H1 (cell line): Measurements from ENCODE around the gene GFOD1. TPM values are rescaled to one million over a fixed set of nuclear protein-coding genes. Genes with fewer than 3 reads are reported as not detected.

ENCODE experiments used
- CTCF ChIA-PET: fragments of 300-600 bp; sonication (Branson Sonifier 250); formaldehyde crosslinking; loops from one replicate; lab custom pipeline; 2021; ENCODE audit not compliant: partially characterized antibody; lab: Charles Lee
- POLR2A ChIA-PET: fragments of 300-600 bp; sonication (Branson Sonifier 250); formaldehyde crosslinking; loops from one replicate; lab custom pipeline; 2021; ENCODE audit warnings: inconsistent platforms; ENCODE audit not compliant: partially characterized antibody; lab: Charles Lee
- DNase-seq, 2 experiments: peaks; one replicate each; pipeline versions ENCODE4 v3.0.0 to v3.0.0-alpha.2; 2010 to 2022; ENCODE audit warnings: low spot score in 2 of 2, low read depth in 1 of 2, mixed read lengths in 1 of 2
- FAIRE-seq: peaks from 2 replicates; lab custom pipeline; 2011; peaks lifted over from hg19 to GRCh38; lab: Jason Lieb, UNC
- H2AFZ ChIP-seq: 2 replicates; pipeline ENCODE4 v1.8.1; 2012; ENCODE audit warnings: low read length, inconsistent platforms
- H2AK5ac ChIP-seq: 2 replicates; pipeline ENCODE4 v1.6.1; 2013; ENCODE audit warnings: low read depth, low read length
- H2BK120ac ChIP-seq: replicated peaks from 2 replicates; pipeline ENCODE3; 2013; ENCODE audit warnings: low read depth, low read length, inconsistent platforms
- H2BK12ac ChIP-seq: 2 replicates; pipeline ENCODE4 v1.6.1; 2013; ENCODE audit warnings: low read depth, low read length
- H2BK15ac ChIP-seq: 2 replicates; pipeline ENCODE4 v1.6.1; 2013; ENCODE audit warnings: low read length
- H2BK20ac ChIP-seq: 2 replicates; pipeline ENCODE4 v1.6.1; 2013; ENCODE audit warnings: low read length
- H2BK5ac ChIP-seq: 2 replicates; pipeline ENCODE4 v1.6.1; 2013; ENCODE audit warnings: low read depth, low read length
- H3K14ac ChIP-seq: 2 replicates; pipeline ENCODE4 v1.6.1; 2013; ENCODE audit warnings: inconsistent platforms; ENCODE audit not compliant: insufficient read length
- H3K18ac ChIP-seq: 2 replicates; pipeline ENCODE4 v1.6.1; 2013; ENCODE audit warnings: low read length; ENCODE audit errors: extremely low read depth
- H3K23ac ChIP-seq: 2 replicates; pipeline ENCODE4 v1.6.1; 2013; ENCODE audit warnings: inconsistent platforms; ENCODE audit not compliant: insufficient read length
- H3K23me2 ChIP-seq: 2 replicates; pipeline ENCODE4 v1.6.1; 2013; ENCODE audit warnings: low read depth, low read length
- H3K27ac ChIP-seq: 2 replicates; pipeline ENCODE4 v1.6.1; 2011; ENCODE audit warnings: low read depth, low read length, inconsistent platforms
- H3K27me3 ChIP-seq, 4 experiments: replicated peaks in 1 of 4; 1 replicate in 1 of 4; 2 replicates in 3 of 4; pipeline versions ENCODE4 v1.6.1 to v1.8.1; 2011 to 2013; ENCODE audit warnings: low read length in 3 of 4, mild to moderate bottlenecking in 3 of 4, inconsistent platforms in 2 of 4, mixed read lengths in 2 of 4, moderate library complexity in 1 of 4; ENCODE audit not compliant: control insufficient read depth in 3 of 4, insufficient read depth in 3 of 4; ENCODE audit errors: extremely low read depth in 1 of 4
- H3K36me3 ChIP-seq, 4 experiments: 2 replicates each; pipeline versions ENCODE4 v1.6.1 to v1.8.1; 2011 to 2013; ENCODE audit warnings: mild to moderate bottlenecking in 4 of 4, low read length in 3 of 4, moderate library complexity in 2 of 4, control low read depth in 1 of 4, inconsistent platforms in 1 of 4; ENCODE audit not compliant: insufficient read depth in 4 of 4, control insufficient read depth in 2 of 4
- H3K4ac ChIP-seq: replicated peaks from 2 replicates; pipeline ENCODE3; 2013; ENCODE audit warnings: low read length, low read depth, mixed read lengths, inconsistent platforms; ENCODE audit not compliant: insufficient read length
- H3K4me1 ChIP-seq, 4 experiments: replicated peaks in 1 of 4; 1 replicate in 1 of 4; 2 replicates in 3 of 4; pipeline versions ENCODE4 v1.6.1 to v1.8.1; 2011 to 2013; ENCODE audit warnings: low read length in 3 of 4, inconsistent platforms in 2 of 4, mixed read lengths in 1 of 4; ENCODE audit not compliant: insufficient read depth in 4 of 4, control insufficient read depth in 3 of 4
- H3K4me2 ChIP-seq, 2 experiments: 2 replicates each; pipeline versions ENCODE4 v1.6.1 to v1.8.1; 2011 to 2013; ENCODE audit warnings: low read depth in 2 of 2, low read length in 2 of 2, control low read depth in 1 of 2, inconsistent platforms in 1 of 2, mild to moderate bottlenecking in 1 of 2; ENCODE audit not compliant: insufficient read depth in 1 of 2
- H3K4me3 ChIP-seq, 4 experiments: fragments of 200-600, 300-600 bp in 1 of 4; sonication (generic), shearing (Covaris generic), sonication (Bioruptor Twin) in 1 of 4; 2 replicates each; pipeline versions ENCODE4 v1.5.1 to v1.8.1; 2011 to 2016; ENCODE audit warnings: low read length in 4 of 4, low read depth in 3 of 4, control low read depth in 2 of 4, inconsistent platforms in 2 of 4, mild to moderate bottlenecking in 2 of 4, mixed read lengths in 1 of 4, moderate library complexity in 1 of 4; ENCODE audit not compliant: insufficient read depth in 2 of 4; ENCODE audit errors: extremely low read depth in 1 of 4
- H3K56ac ChIP-seq: replicated peaks from 2 replicates; pipeline ENCODE3; 2013; ENCODE audit warnings: low read depth, mild to moderate bottlenecking, mixed read lengths, low read length, inconsistent platforms; ENCODE audit not compliant: insufficient read length
- H3K79me1 ChIP-seq: 2 replicates; pipeline ENCODE4 v1.6.1; 2013; ENCODE audit warnings: low read depth, low read length, control low read depth
- H3K79me2 ChIP-seq, 2 experiments: 2 replicates each; pipeline versions ENCODE4 v1.6.1 to v1.8.1; 2012 to 2013; ENCODE audit warnings: low read length in 2 of 2, mild to moderate bottlenecking in 2 of 2, inconsistent platforms in 1 of 2; ENCODE audit not compliant: insufficient read depth in 2 of 2, control insufficient read depth in 1 of 2
- H3K9ac ChIP-seq, 4 experiments: replicated peaks in 1 of 4; 1 replicate in 1 of 4; 2 replicates in 3 of 4; pipeline versions ENCODE4 v1.6.1 to v1.8.1; 2011 to 2013; ENCODE audit warnings: low read depth in 3 of 4, low read length in 3 of 4, control low read depth in 2 of 4, mild to moderate bottlenecking in 2 of 4, moderate library complexity in 2 of 4, inconsistent platforms in 1 of 4; ENCODE audit errors: extremely low read depth in 1 of 4
- H3K9me3 ChIP-seq, 2 experiments: 2 replicates each; pipeline versions ENCODE4 v1.6.1 to v1.8.1; 2012 to 2013; ENCODE audit warnings: mild to moderate bottlenecking in 2 of 2, moderate library complexity in 2 of 2, control low read depth in 1 of 2, inconsistent platforms in 1 of 2, low read depth in 1 of 2, low read length in 1 of 2, mixed read lengths in 1 of 2; ENCODE audit not compliant: insufficient read depth in 2 of 2
- H4K20me1 ChIP-seq, 2 experiments: replicated peaks in 1 of 2; 2 replicates each; pipeline versions ENCODE3 to v1.8.1; 2011 to 2013; ENCODE audit warnings: inconsistent platforms in 2 of 2, low read length in 2 of 2, mild to moderate bottlenecking in 1 of 2; ENCODE audit not compliant: insufficient read depth in 2 of 2, control insufficient read depth in 1 of 2
- H4K5ac ChIP-seq: 2 replicates; pipeline ENCODE4 v1.6.1; 2013; ENCODE audit warnings: low read length, low read depth, mixed read lengths, inconsistent platforms; ENCODE audit not compliant: insufficient read length
- H4K8ac ChIP-seq: 2 replicates; pipeline ENCODE4 v1.8.0; 2013; ENCODE audit warnings: mild to moderate bottlenecking, moderate library complexity, low read length, inconsistent platforms; ENCODE audit not compliant: insufficient read depth; ENCODE audit errors: extremely low read depth
- H4K91ac ChIP-seq: replicated peaks from 2 replicates; pipeline ENCODE3; 2013; ENCODE audit warnings: low read length, mixed read lengths, inconsistent platforms; ENCODE audit not compliant: insufficient read length
- BACH1 ChIP-seq: IDR thresholded peaks from 2 replicates; pipeline ENCODE4 v1.6.1; 2012; ENCODE audit warnings: low read length, improper control_type of control experiment
- BCL11A ChIP-seq, 2 experiments: IDR thresholded peaks; one replicate each; pipeline ENCODE4 v1.6.1; 2011; ENCODE audit warnings: low read depth in 2 of 2, low read length in 2 of 2, mild to moderate bottlenecking in 2 of 2
- BRCA1 ChIP-seq: IDR thresholded peaks from 2 replicates; pipeline ENCODE4 v1.6.1; 2012; ENCODE audit warnings: low read depth, low read length, improper control_type of control experiment
- CBX8 ChIP-seq: fragments of 300-800, 300-1000 bp; sonication (generic); IDR thresholded peaks from 2 replicates; pipeline ENCODE4 v1.7.1; 2016; ENCODE audit warnings: low read depth, low read length, borderline replicate concordance
- CHD1 ChIP-seq: IDR thresholded peaks from 2 replicates; pipeline ENCODE4 v1.6.1; 2012; ENCODE audit warnings: low read depth, low read length, improper control_type of control experiment
- CREB1 ChIP-seq: IDR thresholded peaks from 2 replicates; pipeline ENCODE4 v1.6.1; 2012; ENCODE audit warnings: inconsistent platforms
- FOSL1 ChIP-seq: IDR thresholded peaks from 2 replicates; pipeline ENCODE4 v1.6.1; 2011; ENCODE audit warnings: mild to moderate bottlenecking, low read depth, low read length, moderate library complexity; ENCODE audit not compliant: insufficient read depth
- KDM4A ChIP-seq: IDR thresholded peaks from one replicate; pipeline ENCODE4 v1.7.1; 2012; ENCODE audit warnings: low read depth, mild to moderate bottlenecking, moderate library complexity, low read length, inconsistent platforms; ENCODE audit not compliant: severe bottlenecking
- KDM5A ChIP-seq: fragments of 200-600 bp; IDR thresholded peaks from 2 replicates; pipeline ENCODE4 v1.7.1; 2012; ENCODE audit warnings: mild to moderate bottlenecking, low read length, inconsistent platforms, mixed read lengths
- POLR2AphosphoS5 ChIP-seq: IDR thresholded peaks from 2 replicates; pipeline ENCODE4 v1.6.1; 2011; ENCODE audit warnings: low read depth, low read length
- SIN3A ChIP-seq, 2 experiments: IDR thresholded peaks in 1 of 2; conservative IDR thresholded peaks in 1 of 2; 2 replicates each; pipeline ENCODE4 v1.6.1; 2011 to 2012; ENCODE audit warnings: low read length in 2 of 2, improper control_type of control experiment in 1 of 2, low read depth in 1 of 2, mild to moderate bottlenecking in 1 of 2
- SIRT6 ChIP-seq: IDR thresholded peaks from one replicate; pipeline ENCODE4 v1.7.1; 2012; ENCODE audit warnings: low read length, inconsistent platforms
- SIX5 ChIP-seq: IDR thresholded peaks from 2 replicates; pipeline ENCODE4 v1.6.1; 2011; ENCODE audit warnings: mild to moderate bottlenecking, low read depth, low read length
- TAF1 ChIP-seq: IDR thresholded peaks from 2 replicates; pipeline ENCODE4 v1.6.1; 2011; ENCODE audit warnings: mild to moderate bottlenecking, low read depth, low read length
- USF2 ChIP-seq: IDR thresholded peaks from 2 replicates; pipeline ENCODE4 v1.6.1; 2011; ENCODE audit warnings: low read length, improper control_type of control experiment
- WGBS, 2 experiments: shearing (Covaris generic) in 1 of 2; methylation state at CpG; one replicate each; pipeline versions ENCODE4 v1.1.6 to v1.1.7; 2013 to 2015; ENCODE audit warnings: low lambda C conversion rate in 2 of 2, mixed read lengths in 2 of 2, inconsistent platforms in 1 of 2, low coverage in 1 of 2, missing lambda C conversion rate in 1 of 2; ENCODE audit not compliant: insufficient replicate concordance in 2 of 2, insufficient coverage in 1 of 2, insufficient read length in 1 of 2; ENCODE audit errors: extremely low coverage in 1 of 2, missing lambda C conversion rate in 1 of 2; 5-methylcytosine and 5-hydroxymethylcytosine counted together
- polyA plus RNA-seq, 7 experiments: library from polyadenylated mRNA; depleted of rRNA in 3 of 7; stranded (reverse) in 5 of 7; unstranded in 2 of 7; fragments of >200 nt in 5 of 7; fragments of 200-250 nt in 2 of 7; gene quantifications; 1 replicate in 5 of 7; 2 replicates in 1 of 7; 4 replicates in 1 of 7; pipeline versions ENCODE4 v1.2.1 to v1.2.3, GENCODE V29; 2011 to 2013; ENCODE audit warnings: missing spikeins in 2 of 7, mixed read lengths in 2 of 7
- total RNA-seq: library from RNA; stranded (reverse); fragmentation: NEBNext Ultra II Directional; extraction: Animal tissue kit (Norgen Biotek cat#: 25700); gene quantifications from 2 replicates; pipeline ENCODE4 v1.2.1, GENCODE V29; 2021

The GFOD1 gene
- total and polyA plus RNA-seq, 2 of the 8 experiments (the other 6 are each of a cell fraction or from before 2014, with no cell fraction given) = 2.5 to 8.8 TPM

DNA sequence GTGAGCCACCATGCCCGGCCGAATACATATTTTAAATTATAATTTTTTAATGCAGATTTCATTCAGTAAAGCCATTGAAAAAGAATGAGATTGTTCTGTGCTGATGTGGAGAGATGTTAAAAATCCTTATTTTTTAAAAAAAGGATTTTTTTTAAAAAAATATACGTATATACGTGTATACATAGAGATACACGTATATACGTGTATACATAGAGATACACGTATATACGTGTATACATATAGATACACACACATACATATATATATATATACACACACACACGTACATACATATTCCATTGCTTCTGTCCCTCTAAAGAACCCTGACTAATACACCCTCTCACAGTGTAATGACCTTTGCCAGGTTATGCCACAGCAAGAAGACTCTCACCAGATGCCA is 135.2 kb downstream of the GFOD1 start:
- peaks cover 4 to 13% (median 8%) of the 10 kb centered on the region in 4 experiments; a peak in 5 of 7 replicates for H3K4me1 ChIP-seq

More for the DNA sequence above, 135.2 kb downstream of the GFOD1 start:
- Histone ChIP-seq H3K18ac (no peak overlapping the region), H2BK12ac (no peak overlapping the region), H3K27ac (no peak overlapping the region), H3K4me2 (no peak overlapping the region), H3K79me2 (no peaks in the 10 kb centered on the region), H2AFZ (no peak overlapping the region), H4K91ac (no peak overlapping the region), H2BK15ac (no peak overlapping the region), H4K5ac (no peak overlapping the region), H4K8ac (no peak overlapping the region), H3K27me3 (no peaks in the 10 kb centered on the region; a peak in 1 of 7 replicates), H3K9ac (no peak overlapping the region), H3K14ac (no peak overlapping the region), H3K56ac (no peak overlapping the region), H3K23me2 (no peaks in the 10 kb centered on the region), H3K79me1 (no peaks in the 10 kb centered on the region), H3K36me3 (no peaks in the 10 kb centered on the region), H3K4ac (no peak overlapping the region), H4K20me1 (no peaks in the 10 kb centered on the region), H3K23ac (no peak overlapping the region), H3K4me3 (no peak overlapping the region), H2BK120ac (no peak overlapping the region), H2AK5ac (no peak overlapping the region), H2BK20ac (no peak overlapping the region), H3K9me3 (peaks cover 0 to 8% of the 10 kb centered on the region in 2 experiments; a peak in 1 of 4 replicates), H2BK5ac (no peak overlapping the region)
- TF ChIP-seq KDM5A (no peak), KDM4A (no peak), FOSL1 (no peak), CHD1 (no peak), USF2 (no peak), CREB1 (no peak), SIRT6 (no peak), BCL11A (IDR thresholded peaks at IDR 0.05; ENCODE audit: low read depth in 2 of 2, low read length in 2 of 2) (no peak), POLR2AphosphoS5 (no peak), SIX5 (no peak), BACH1 (no peak), SIN3A (conservative IDR thresholded peaks at IDR 0.05 in 1 of 2, IDR thresholded peaks at IDR 0.05 in 1 of 2; ENCODE audit: low read depth in 1 of 2, low read length in 2 of 2) (no peak), TAF1 (no peak), CBX8 (no peak), BRCA1 (no peak)
- POLR2A ChIA-PET = interaction anchor here (1.0 kb wide), 1 partner anchor 11 kb away, joined by 3 read pairs; no protein-coding TSS in a partner anchor
- WGBS, 2 experiments = 89% methylated on average over 9 of the region's 9 CpGs; no CpG with 5 or more reads in 1 of the 2 experiments
- DNase-seq (no peak), FAIRE-seq (no peak)
- CTCF ChIA-PET = no interaction called here
